Measurements from ENCODE around the gene COBL. TPM values are rescaled to one million over a fixed set of nuclear protein-coding genes. Genes with fewer than 3 reads are reported as not detected.

The COBL gene
- total RNA-seq, 1 experiment from 2014 or later = 63.6 TPM

- Histone ChIP-seq H3K27me3 (replicated peaks; ENCODE audit: control insufficient read depth, insufficient read depth, low read length) (no peaks in the 10 kb centered on the region), H3K4me1 (peaks cover 26% of the 10 kb centered on the region), H3K36me3 (ENCODE audit: control insufficient read depth, insufficient read depth, low read length) (peaks cover 1% of the 10 kb centered on the region; the same call in 1 of the 2 replicates), H3K4me3 (ENCODE audit: low read depth, low read length) (no peak overlapping the region), H3K9me3 (no peaks in the 10 kb centered on the region)
- no TSS peak for BruUV-seq (replicated peaks)
- TF ChIP-seq CTCF (IDR thresholded peaks at IDR 0.05; ENCODE audit: insufficient read depth in 1 of 2, low read depth in 1 of 2, low read length in 1 of 2, severe bottlenecking in 1 of 2, unreplicated experiment in 1 of 2) = no peak
- Mint-ChIP-seq H3K27me3 (ENCODE audit: insufficient read depth, unreplicated experiment) (no peaks in the 10 kb centered on the region), H3K36me3 (ENCODE audit: insufficient read depth, unreplicated experiment) (peaks cover 5% of the 10 kb centered on the region), H3K4me3 (ENCODE audit: unreplicated experiment) (no peak overlapping the region), H3K9me3 (ENCODE audit: unreplicated experiment) (no peaks in the 10 kb centered on the region), H3K27ac (ENCODE audit: unreplicated experiment) (no peak overlapping the region), H3K4me1 (ENCODE audit: low read depth, unreplicated experiment) (peaks cover 7% of the 10 kb centered on the region)
- DNase-seq = no peak
- CTCF ChIA-PET = no interaction called here
- POLR2A ChIA-PET = no interaction called here
- intact Hi-C loops (cut with micrococcal nuclease; ENCODE audit: unreplicated experiment) = no loop called here
Observed at GRCh38 chr7:51244885-51245284, 71.7 kb downstream of the COBL start.

- BruUV-seq (replicated peaks) = no TSS peak
- intact Hi-C loops (cut with micrococcal nuclease; ENCODE audit: unreplicated experiment) = no loop called here
- Mint-ChIP-seq H3K27ac (ENCODE audit: unreplicated experiment) (no peak overlapping the region), H3K36me3 (ENCODE audit: insufficient read depth, unreplicated experiment) (peaks cover 13% of the 10 kb centered on the region), H3K4me1 (ENCODE audit: low read depth, unreplicated experiment) (peaks cover 8% of the 10 kb centered on the region), H3K27me3 (ENCODE audit: insufficient read depth, unreplicated experiment) (no peaks in the 10 kb centered on the region), H3K4me3 (ENCODE audit: unreplicated experiment) (no peak overlapping the region), H3K9me3 (ENCODE audit: unreplicated experiment) (no peaks in the 10 kb centered on the region)
- Histone ChIP-seq H3K4me3 (ENCODE audit: low read depth, low read length) (no peak overlapping the region), H3K4me1 (peaks cover 28% of the 10 kb centered on the region), H3K9me3 (no peaks in the 10 kb centered on the region), H3K27me3 (replicated peaks; ENCODE audit: control insufficient read depth, insufficient read depth, low read length) (no peaks in the 10 kb centered on the region), H3K36me3 (ENCODE audit: control insufficient read depth, insufficient read depth, low read length) (peaks cover 1% of the 10 kb centered on the region; the same call in 1 of the 2 replicates)
- CTCF ChIA-PET = no interaction called here
- no peak for DNase-seq
- no peak for TF ChIP-seq CTCF (IDR thresholded peaks at IDR 0.05; ENCODE audit: insufficient read depth in 1 of 2, low read depth in 1 of 2, low read length in 1 of 2, severe bottlenecking in 1 of 2, unreplicated experiment in 1 of 2)
- POLR2A ChIA-PET = no interaction called here
Observed at GRCh38 chr7:51244053-51244452, 72.6 kb downstream of the COBL start.

GRCh38 chr7:51243631-51244030, 73.0 kb downstream of the COBL start:
- H3K9me3 Mint-ChIP-seq (ENCODE audit: unreplicated experiment) = no peaks in the 10 kb centered on the region
- Histone ChIP-seq H3K36me3 (ENCODE audit: control insufficient read depth, insufficient read depth, low read length) (peaks cover 1% of the 10 kb centered on the region; the same call in 1 of the 2 replicates), H3K4me3 (ENCODE audit: low read depth, low read length) (no peak overlapping the region), H3K27me3 (replicated peaks; ENCODE audit: control insufficient read depth, insufficient read depth, low read length) (no peaks in the 10 kb centered on the region), H3K4me1 (peaks cover 28% of the 10 kb centered on the region), H3K9me3 (no peaks in the 10 kb centered on the region)
- H3K27ac Mint-ChIP-seq (ENCODE audit: unreplicated experiment) = no peak overlapping the region
- CTCF ChIA-PET = interaction anchor here (1.1 kb wide), 1 partner anchor 19 kb away, joined by 3 read pairs; no protein-coding TSS in a partner anchor
- H3K36me3 Mint-ChIP-seq (ENCODE audit: insufficient read depth, unreplicated experiment) = peaks cover 14% of the 10 kb centered on the region
- no TSS peak for BruUV-seq (replicated peaks)
- H3K27me3 Mint-ChIP-seq (ENCODE audit: insufficient read depth, unreplicated experiment) = no peaks in the 10 kb centered on the region
- POLR2A ChIA-PET = no interaction called here
- no peak for DNase-seq
- intact Hi-C loops (cut with micrococcal nuclease; ENCODE audit: unreplicated experiment) = no loop called here
- peaks cover 12% of the 10 kb centered on the region for H3K4me1 Mint-ChIP-seq (ENCODE audit: low read depth, unreplicated experiment)
- no peak overlapping the region for H3K4me3 Mint-ChIP-seq (ENCODE audit: unreplicated experiment)
- no peak for TF ChIP-seq CTCF (IDR thresholded peaks at IDR 0.05; ENCODE audit: insufficient read depth in 1 of 2, low read depth in 1 of 2, low read length in 1 of 2, severe bottlenecking in 1 of 2, unreplicated experiment in 1 of 2)

All from Caco-2 (cell line).